BLaER1 treated with 17β-estradiol and CSF1 and Interleukin-3, amounts not matched to agents 10 nM and 100 nM (cell line): Measurements from ENCODE around the gene RAB5B.

Source experiments
- H3K27ac ChIP-seq, 11 experiments: shearing (Covaris generic); formaldehyde crosslinking; 2 replicates each; pipeline ENCODE4 v1.8.1; 2022
- H3K27me3 ChIP-seq, 11 experiments: shearing (Covaris generic); formaldehyde crosslinking; 2 replicates each; pipeline ENCODE4 v1.8.1; 2022
- H3K36me3 ChIP-seq, 11 experiments: shearing (Covaris generic); formaldehyde crosslinking; 2 replicates each; pipeline ENCODE4 v1.8.1; 2022
- H3K4me1 ChIP-seq, 10 experiments: shearing (Covaris generic); formaldehyde crosslinking; 2 replicates each; pipeline ENCODE4 v1.8.1; 2022
- H3K4me2 ChIP-seq, 11 experiments: shearing (Covaris generic); formaldehyde crosslinking; 2 replicates each; pipeline ENCODE4 v1.8.1; 2022
- H3K4me3 ChIP-seq, 10 experiments: shearing (Covaris generic); formaldehyde crosslinking; 2 replicates each; pipeline ENCODE4 v1.8.1; 2022
- H3K9ac ChIP-seq, 11 experiments: shearing (Covaris generic); formaldehyde crosslinking; 2 replicates each; pipeline ENCODE4 v1.8.1; 2022
- H3K9me3 ChIP-seq, 11 experiments: shearing (Covaris generic); formaldehyde crosslinking; replicated peaks in 1 of 11; 2 replicates each; pipeline ENCODE4 v1.8.1; 2022
- H4K20me1 ChIP-seq, 11 experiments: shearing (Covaris generic); formaldehyde crosslinking; 2 replicates each; pipeline ENCODE4 v1.8.1; 2022
- Cebpa-rat ChIP-seq, 11 experiments: shearing (Covaris generic); IDR thresholded peaks; 2 replicates each; pipeline ENCODE4 v1.8.1; 2022

Gene RAB5B

GRCh38 chr12:55935738-55936151 lies 38.1 kb upstream of the RAB5B start:
- Histone ChIP-seq H3K36me3 (peaks cover 34 to 59% (median 42%) of the 10 kb centered on the region in 11 experiments), H3K27me3 (no peaks in the 10 kb centered on the region), H3K9me3 (no peaks in the 10 kb centered on the region), H3K4me1 (peaks cover 39 to 61% (median 50%) of the 10 kb centered on the region in 10 experiments), H4K20me1 (peaks cover 0 to 40% (median 0%) of the 10 kb centered on the region in 11 experiments; a peak in 6 of 22 replicates), H3K27ac (peak overlapping the region in 1 of 11 experiments; percentile 13; a peak in 2 of 22 replicates), H3K4me2 (no peak overlapping the region), H3K4me3 (no peak overlapping the region), H3K9ac (peak overlapping the region in 1 of 11 experiments; percentile 9; a peak in 1 of 22 replicates)
- TF ChIP-seq Cebpa-rat (IDR thresholded peaks at IDR 0.05) = no peak

DNA sequence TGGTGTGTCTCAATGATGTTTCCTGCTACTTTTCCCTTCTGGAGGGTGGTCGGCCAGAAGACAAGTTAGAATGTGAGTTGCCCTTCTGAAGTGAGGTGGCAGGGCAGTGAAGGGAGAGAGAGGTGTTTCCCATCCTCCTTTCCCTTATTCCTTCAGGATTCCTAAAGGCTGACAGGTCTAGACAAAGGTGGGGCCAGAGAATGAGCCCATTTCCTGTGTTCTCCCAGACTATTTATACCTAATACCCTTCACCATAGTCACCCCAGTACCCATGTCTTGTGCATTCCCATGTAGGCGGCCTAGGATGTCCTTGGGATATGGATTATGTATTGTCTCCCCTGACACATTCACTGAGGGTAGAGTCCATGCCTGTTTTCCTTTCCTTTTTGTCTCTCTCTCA lies 35.9 kb upstream of the RAB5B start:
- Histone ChIP-seq H3K4me2 (no peak overlapping the region), H4K20me1 (peaks cover 0 to 42% (median 0%) of the 10 kb centered on the region in 11 experiments; a peak in 6 of 22 replicates), H3K27me3 (no peaks in the 10 kb centered on the region), H3K27ac (no peak overlapping the region), H3K9me3 (no peaks in the 10 kb centered on the region), H3K9ac (peak overlapping the region in 4 of 11 experiments; percentile 2 to 39 (median 35); a peak in 3 of 22 replicates), H3K4me3 (no peak overlapping the region), H3K4me1 (peaks cover 26 to 48% (median 33%) of the 10 kb centered on the region in 10 experiments), H3K36me3 (peaks cover 56 to 82% (median 64%) of the 10 kb centered on the region in 11 experiments)
- TF ChIP-seq Cebpa-rat (IDR thresholded peaks at IDR 0.05) = no peak

- Histone ChIP-seq H3K9me3 (no peaks in the 10 kb centered on the region), H3K4me2 (0 out of 22 replicates have a peak overlapping the region, but pooled peaks of 1 of the 11 experiments have one; percentile 46), H3K27me3 (no peaks in the 10 kb centered on the region), H4K20me1 (peaks cover 0 to 42% (median 0%) of the 10 kb centered on the region in 11 experiments; a peak in 6 of 22 replicates), H3K27ac (no peak overlapping the region), H3K4me1 (peaks cover 16 to 38% (median 23%) of the 10 kb centered on the region in 10 experiments), H3K9ac (peak overlapping the region in 3 of 11 experiments; percentile 4 to 36 (median 34); a peak in 2 of 22 replicates), H3K4me3 (no peak overlapping the region), H3K36me3 (peaks cover 66 to 92% (median 74%) of the 10 kb centered on the region in 11 experiments)
- TF ChIP-seq Cebpa-rat (IDR thresholded peaks at IDR 0.05) = 0 out of 22 replicates have a peak, but pooled peaks of 1 of the 11 experiments have one; percentile 8
Measured at GRCh38 chr12:55938826-55939501, 34.9 kb upstream of the RAB5B start.

DNA sequence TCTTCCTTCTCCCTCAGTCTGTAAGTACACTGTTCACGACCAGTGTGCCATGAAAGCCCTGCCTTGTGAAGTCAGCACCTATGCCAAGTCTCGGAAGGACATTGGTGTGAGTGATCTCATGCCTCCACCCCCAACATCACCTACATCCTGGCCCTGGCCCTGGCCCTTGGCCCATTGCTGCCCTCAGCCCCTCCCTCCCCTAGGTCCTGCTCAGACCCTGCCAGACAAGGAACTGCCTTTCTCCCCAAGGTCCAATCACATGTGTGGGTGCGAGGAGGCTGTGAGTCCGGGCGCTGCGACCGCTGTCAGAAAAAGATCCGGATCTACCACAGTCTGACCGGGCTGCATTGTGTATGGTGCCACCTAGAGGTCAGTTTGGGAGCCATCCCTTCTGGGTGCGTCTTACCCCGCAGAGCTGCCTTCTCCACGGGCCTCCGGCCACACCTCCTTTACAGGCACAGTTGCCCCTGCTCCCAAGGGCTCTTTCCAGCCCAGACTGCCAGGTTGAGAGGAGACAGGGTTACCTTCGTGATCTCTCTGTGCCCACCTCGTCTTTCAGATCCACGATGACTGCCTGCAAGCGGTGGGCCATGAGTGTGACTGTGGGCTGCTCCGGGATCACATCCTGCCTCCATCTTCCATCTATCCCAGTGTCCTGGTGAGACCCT lies 33.7 kb upstream of the RAB5B start:
- Histone ChIP-seq H4K20me1 (peaks cover 0 to 41% (median 0%) of the 10 kb centered on the region in 11 experiments; a peak in 5 of 22 replicates), H3K4me2 (peak overlapping the region; percentile 32 to 68 (median 49); a peak in 21 of 22 replicates), H3K36me3 (peaks cover 78 to 98% (median 87%) of the 10 kb centered on the region in 11 experiments), H3K9me3 (no peaks in the 10 kb centered on the region), H3K4me1 (peaks cover 7 to 26% (median 12%) of the 10 kb centered on the region in 10 experiments; a peak in 19 of 20 replicates), H3K9ac (peak overlapping the region in 7 of 11 experiments; percentile 15 to 56 (median 43); a peak in 9 of 22 replicates), H3K27ac (peak overlapping the region in 3 of 11 experiments; percentile 11 to 43 (median 17); a peak in 2 of 22 replicates), H3K4me3 (no peak overlapping the region), H3K27me3 (no peaks in the 10 kb centered on the region)
- no peak for TF ChIP-seq Cebpa-rat (IDR thresholded peaks at IDR 0.05)

DNA sequence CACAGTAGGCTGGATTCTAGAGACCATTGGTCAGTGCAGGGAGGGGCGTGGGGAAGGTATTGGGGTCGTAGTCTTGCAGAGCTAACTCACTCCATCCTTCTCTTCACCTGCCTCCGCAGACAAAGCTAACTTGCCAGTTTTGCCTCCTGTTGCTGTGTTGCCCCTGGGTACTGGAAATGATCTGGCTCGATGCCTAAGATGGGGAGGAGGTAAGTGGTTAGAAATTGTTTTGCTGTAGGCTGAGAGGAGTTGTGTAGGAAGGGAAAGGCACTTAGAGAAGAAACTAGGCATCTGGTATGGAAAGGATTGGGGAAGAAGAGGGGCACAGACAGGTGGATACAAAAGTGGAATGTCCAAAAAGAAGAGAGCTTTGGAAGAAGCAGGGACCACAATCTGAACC lies 31.8 kb upstream of the RAB5B start:
- Histone ChIP-seq H3K36me3 (peaks cover 82 to 98% (median 93%) of the 10 kb centered on the region in 11 experiments), H3K9ac (no peak overlapping the region), H3K27me3 (no peaks in the 10 kb centered on the region), H3K4me3 (no peak overlapping the region), H4K20me1 (peaks cover 0 to 25% (median 0%) of the 10 kb centered on the region in 11 experiments; a peak in 3 of 22 replicates), H3K4me2 (no peak overlapping the region), H3K27ac (no peak overlapping the region), H3K9me3 (no peaks in the 10 kb centered on the region), H3K4me1 (peaks cover 6 to 19% (median 10%) of the 10 kb centered on the region in 10 experiments; a peak in 19 of 20 replicates)
- no peak for TF ChIP-seq Cebpa-rat (IDR thresholded peaks at IDR 0.05)

DNA sequence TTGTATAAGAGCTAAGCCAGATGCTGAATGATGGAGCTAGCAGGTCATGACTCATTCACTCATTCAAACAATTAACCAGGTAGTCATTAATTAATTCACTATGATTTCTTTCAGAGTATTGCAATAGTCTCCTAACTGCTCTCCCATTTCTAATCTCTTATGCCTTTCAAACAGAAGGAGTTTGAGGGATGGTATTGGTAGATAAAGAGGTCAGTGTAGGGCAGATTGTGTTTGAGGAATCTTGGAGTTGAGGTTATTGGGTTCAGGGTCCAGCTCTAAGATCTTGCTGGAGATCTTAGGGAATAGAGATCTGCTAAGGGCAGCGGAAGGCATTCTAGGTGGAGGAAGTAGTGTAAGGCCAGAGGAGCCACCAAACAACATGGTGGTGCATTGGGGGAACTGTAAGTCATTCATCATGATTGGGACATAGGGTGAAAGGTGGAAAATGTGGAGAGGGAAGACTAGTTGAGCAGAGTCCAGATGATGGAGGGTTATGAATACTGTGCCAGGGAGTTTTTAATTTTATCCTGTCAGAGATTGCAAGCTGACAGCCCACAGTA lies 31.2 kb upstream of the RAB5B start:
- H3K4me1 ChIP-seq = peaks cover 6 to 19% (median 10%) of the 10 kb centered on the region in 10 experiments; a peak in 19 of 20 replicates
- no peak for TF ChIP-seq Cebpa-rat (IDR thresholded peaks at IDR 0.05)

GRCh38 chr12:55946553-55946952 lies 27.3 kb upstream of the RAB5B start:
- Histone ChIP-seq H3K4me3 (no peak overlapping the region), H3K9me3 (no peaks in the 10 kb centered on the region), H3K4me1 (no peaks in the 10 kb centered on the region), H3K36me3 (peaks cover 62 to 100% (median 87%) of the 10 kb centered on the region in 11 experiments), H3K27me3 (no peaks in the 10 kb centered on the region), H3K27ac (no peak overlapping the region), H3K4me2 (no peak overlapping the region), H3K9ac (no peak overlapping the region), H4K20me1 (no peaks in the 10 kb centered on the region; a peak in 1 of 22 replicates)
- no peak for TF ChIP-seq Cebpa-rat (IDR thresholded peaks at IDR 0.05)

More for the DNA sequence above, 31.2 kb upstream of the RAB5B start:
- Histone ChIP-seq H3K36me3 (peaks cover 79 to 98% (median 93%) of the 10 kb centered on the region in 11 experiments), H3K9ac (no peak overlapping the region), H3K27me3 (no peaks in the 10 kb centered on the region), H3K9me3 (no peaks in the 10 kb centered on the region), H4K20me1 (peaks cover 0 to 21% (median 0%) of the 10 kb centered on the region in 11 experiments; a peak in 3 of 22 replicates), H3K4me3 (no peak overlapping the region), H3K27ac (no peak overlapping the region), H3K4me2 (no peak overlapping the region)

DNA sequence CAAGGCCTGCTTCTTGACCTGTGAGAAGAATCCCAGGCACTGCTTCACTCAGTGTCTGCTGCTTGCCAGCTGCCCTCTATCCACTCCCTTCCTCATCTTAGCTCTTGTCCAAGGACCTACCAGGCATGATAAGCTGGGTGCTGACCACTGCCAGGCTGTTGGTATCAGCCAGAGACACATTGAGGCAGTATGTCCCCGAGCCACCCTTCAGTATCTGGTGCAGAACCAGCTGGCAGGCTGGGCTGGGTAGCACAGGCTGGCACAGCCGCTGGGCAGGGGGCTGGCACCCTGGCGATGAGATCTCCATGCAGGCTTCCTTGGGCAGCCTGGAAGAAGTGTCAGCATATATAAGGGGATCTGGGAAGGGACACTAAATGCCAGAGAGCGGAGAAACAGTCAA lies 18.5 kb upstream of the RAB5B start:
- Histone ChIP-seq H3K4me2 (no peak overlapping the region), H3K36me3 (peaks cover 36 to 54% (median 44%) of the 10 kb centered on the region in 11 experiments), H3K27ac (no peak overlapping the region), H3K4me1 (peaks cover 0 to 11% (median 0%) of the 10 kb centered on the region in 10 experiments; a peak in 2 of 20 replicates), H4K20me1 (peaks cover 0 to 15% (median 0%) of the 10 kb centered on the region in 11 experiments; a peak in 2 of 22 replicates), H3K9me3 (no peaks in the 10 kb centered on the region), H3K4me3 (no peak overlapping the region), H3K27me3 (no peaks in the 10 kb centered on the region), H3K9ac (no peak overlapping the region)
- no peak for TF ChIP-seq Cebpa-rat (IDR thresholded peaks at IDR 0.05)
